PC-9 (cell line): ENCODE measurements around the gene TRIP6.

Experiments
- CTCF ChIP-seq: fragments of 200-600 bp; sonication (generic); conservative IDR thresholded peaks from 2 replicates; pipeline ENCODE4 v1.6.1; 2017; ENCODE audit warnings: mixed run types, antibody characterized with exemption, mild to moderate bottlenecking, moderate library complexity
- EZH2 ChIP-seq: fragments of 200-600 bp; sonication (generic); IDR thresholded peaks from 2 replicates; pipeline ENCODE4 v1.8.0; 2017; ENCODE audit warnings: antibody characterized with exemption, low read depth

DNA sequence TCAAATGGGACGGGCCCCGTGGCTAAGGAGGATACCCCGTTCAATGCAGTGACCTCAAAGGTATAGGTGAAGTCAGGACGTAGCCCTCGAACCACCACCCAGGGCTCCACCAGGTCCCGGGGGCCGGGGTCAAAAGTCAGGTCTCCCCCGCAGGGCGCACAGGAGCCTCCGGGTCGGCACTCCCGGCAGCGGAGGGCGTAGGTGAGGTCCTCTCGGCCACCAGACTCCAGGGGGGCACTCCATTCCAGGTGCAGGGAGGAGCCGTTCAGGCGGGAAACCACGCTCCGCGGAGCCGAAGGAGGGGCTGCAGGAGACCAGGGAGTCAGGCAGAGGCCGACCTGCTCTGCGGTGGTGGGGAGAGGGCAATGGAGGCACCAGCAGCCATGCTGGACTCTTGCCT is 47.6 kb upstream of the TRIP6 start:
- TF ChIP-seq CTCF (no peak), EZH2 (no peak)
